Esophagus squamous epithelium (tissue), 4 donors: ENCODE data around the gene MSH4.

Experiments used
- POLR2A ChIP-seq, 4 donors: fragments of 450-650 bp; IDR thresholded peaks; one replicate each; pipeline ENCODE4 v1.6.1; 2017; ENCODE audit warnings: antibody characterized with exemption in 4 of 4, mild to moderate bottlenecking in 4 of 4, moderate library complexity in 3 of 4
- TF ChIP-seq, protein P1 (sequence below), 6 experiments: fragments of 450-650 bp in 4 of 6; fragments of 200-600 bp in 2 of 6; sonication (generic) in 2 of 6; IDR thresholded peaks; one replicate each; pipeline ENCODE4 v1.5.1; 2016 to 2019; ENCODE audit warnings: antibody characterized with exemption in 6 of 6, mild to moderate bottlenecking in 4 of 6, moderate library complexity in 4 of 6

DNA sequence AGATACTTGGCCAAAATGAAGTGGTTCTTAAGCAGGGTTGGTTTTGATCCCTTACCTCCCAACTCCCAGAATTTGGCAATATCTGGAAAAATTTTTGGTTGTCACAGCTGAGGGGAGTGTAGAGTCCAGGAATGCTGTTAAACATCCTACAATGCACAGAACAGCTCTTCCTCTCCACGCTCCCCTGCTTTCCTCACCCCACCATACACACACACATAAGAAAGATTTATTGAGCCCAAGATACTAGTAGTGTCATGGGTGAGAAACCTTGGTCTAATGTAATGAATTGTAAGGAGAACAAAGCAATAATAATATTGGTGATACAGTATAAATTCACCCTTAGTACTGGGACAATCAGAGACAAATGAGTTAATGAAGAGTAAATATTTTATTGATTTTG lies 87.8 kb downstream of the MSH4 start:
- TF ChIP-seq POLR2A (IDR thresholded peaks at IDR 0.05) = no peak
- TF ChIP-seq, protein P1, sequence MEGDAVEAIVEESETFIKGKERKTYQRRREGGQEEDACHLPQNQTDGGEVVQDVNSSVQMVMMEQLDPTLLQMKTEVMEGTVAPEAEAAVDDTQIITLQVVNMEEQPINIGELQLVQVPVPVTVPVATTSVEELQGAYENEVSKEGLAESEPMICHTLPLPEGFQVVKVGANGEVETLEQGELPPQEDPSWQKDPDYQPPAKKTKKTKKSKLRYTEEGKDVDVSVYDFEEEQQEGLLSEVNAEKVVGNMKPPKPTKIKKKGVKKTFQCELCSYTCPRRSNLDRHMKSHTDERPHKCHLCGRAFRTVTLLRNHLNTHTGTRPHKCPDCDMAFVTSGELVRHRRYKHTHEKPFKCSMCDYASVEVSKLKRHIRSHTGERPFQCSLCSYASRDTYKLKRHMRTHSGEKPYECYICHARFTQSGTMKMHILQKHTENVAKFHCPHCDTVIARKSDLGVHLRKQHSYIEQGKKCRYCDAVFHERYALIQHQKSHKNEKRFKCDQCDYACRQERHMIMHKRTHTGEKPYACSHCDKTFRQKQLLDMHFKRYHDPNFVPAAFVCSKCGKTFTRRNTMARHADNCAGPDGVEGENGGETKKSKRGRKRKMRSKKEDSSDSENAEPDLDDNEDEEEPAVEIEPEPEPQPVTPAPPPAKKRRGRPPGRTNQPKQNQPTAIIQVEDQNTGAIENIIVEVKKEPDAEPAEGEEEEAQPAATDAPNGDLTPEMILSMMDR (IDR thresholded peaks at IDR 0.05) = no peak
